Lung (tissue), 12 donors: ENCODE data around the gene PCGF3. TPM values are rescaled to one million over a fixed set of nuclear protein-coding genes. Genes with fewer than 3 reads are reported as not detected.
"Not testable (repeated sequence)": the region's sequence is repeated elsewhere in the genome, so short reads cannot be mapped to it uniquely, and the experiment has no call there.

Source experiments
- ATAC-seq: fragments of 200-7000 bp; cut with Tn5 transposase; one replicate; pipeline ENCODE4 v1.9.1; 2020; ENCODE audit warnings: moderate number of reproducible peaks; ENCODE audit not compliant: insufficient read depth, low FRiP score
- DNase-seq, 3 donors: peaks; one replicate each; pipeline ENCODE4 v3.0.0-alpha.2; 2013 to 2017
- H3K27ac ChIP-seq, 2 donors: one replicate each; pipeline ENCODE4 v1.5.1; 2013; ENCODE audit warnings: mild to moderate bottlenecking in 2 of 2, moderate library complexity in 2 of 2, control low read depth in 1 of 2, inconsistent platforms in 1 of 2, low read depth in 1 of 2, low read length in 1 of 2
- H3K27me3 ChIP-seq, 3 donors: one replicate each; pipeline ENCODE4 v1.5.1; 2013; ENCODE audit warnings: low read length in 2 of 3; ENCODE audit not compliant: control insufficient read depth in 3 of 3, insufficient read depth in 3 of 3
- H3K36me3 ChIP-seq, 4 donors: one replicate each; pipeline ENCODE4 v1.5.1; 2013; ENCODE audit warnings: low read length in 4 of 4, mild to moderate bottlenecking in 1 of 4, moderate library complexity in 1 of 4; ENCODE audit not compliant: control insufficient read depth in 4 of 4, insufficient read depth in 4 of 4
- H3K4me1 ChIP-seq, 5 donors: one replicate each; pipeline ENCODE4 v1.5.1; 2013; ENCODE audit warnings: low read length in 5 of 5, mild to moderate bottlenecking in 2 of 5, moderate library complexity in 1 of 5; ENCODE audit not compliant: control insufficient read depth in 5 of 5, insufficient read depth in 5 of 5
- H3K4me3 ChIP-seq: one replicate; pipeline ENCODE4 v1.5.1; 2013; ENCODE audit warnings: mild to moderate bottlenecking, control low read depth, moderate library complexity
- H3K9ac ChIP-seq, 2 donors: one replicate each; pipeline ENCODE4 v1.5.1; 2013; ENCODE audit warnings: low read length in 2 of 2, control low read depth in 1 of 2; ENCODE audit not compliant: insufficient read depth in 1 of 2
- H3K9me3 ChIP-seq, 4 donors: one replicate each; pipeline ENCODE4 v1.5.1; 2013; ENCODE audit warnings: low read length in 3 of 4, mild to moderate bottlenecking in 1 of 4, moderate library complexity in 1 of 4; ENCODE audit not compliant: control insufficient read depth in 4 of 4, insufficient read depth in 3 of 4
- CTCF ChIP-seq: IDR thresholded peaks from 2 replicates; pipeline ENCODE4 v1.5.1; 2012; ENCODE audit warnings: mild to moderate bottlenecking; ENCODE audit errors: control extremely low read depth, extremely low read depth
- WGBS, 2 donors: extraction: QIAGEN DNeasy Blood & Tissue Kit; methylation state at CpG; one replicate each; pipeline ENCODE4 v1.1.7; 2013; 5-methylcytosine and 5-hydroxymethylcytosine counted together
- polyA plus RNA-seq, 2 donors: library from polyadenylated mRNA; stranded (reverse); fragments of 200-250 nt; gene quantifications; one replicate each; pipeline ENCODE4 v1.2.1, GENCODE V29; 2013
- total RNA-seq, 2 donors: library from RNA; depleted of rRNA in 1 of 2; stranded (reverse); fragments of >200 nt in 1 of 2; gene quantifications; one replicate each; pipeline ENCODE4 v1.2.1, GENCODE V29; 2014 to 2021
- donor health status: control.
- donor health status: control.
- donor health status: Bipolar disorder and iron deficiency.
- donor health status: healthy.
- donor health status: DM: yes; HTN: yes; CAD: no.

The PCGF3 gene
- total and polyA plus RNA-seq, 4 donors, result 29.3 to 66.8 (median 43.3) TPM

- peaks cover 0 to 2% (median 0%) of the 10 kb centered on the region in 4 donors for H3K9me3 ChIP-seq
- H3K27me3 ChIP-seq, result no peaks in the 10 kb centered on the region
- H3K4me3 ChIP-seq, result no peak overlapping the region
- no peak for DNase-seq
- no peak for ATAC-seq
- 71 to 81% methylated on average over 6 of the region's 6 CpGs for WGBS, 2 donors
- H3K4me1 ChIP-seq, result peaks cover 0 to 15% (median 5%) of the 10 kb centered on the region in 5 donors
- H3K36me3 ChIP-seq, result peaks cover 7 to 43% (median 35%) of the 10 kb centered on the region in 4 donors
- no peak for TF ChIP-seq CTCF
- H3K9ac ChIP-seq, result no peak overlapping the region
- H3K27ac ChIP-seq, result no peak overlapping the region
Observed at GRCh38 chr4:771464-771863, 65.8 kb downstream of the PCGF3 start.

- TF ChIP-seq CTCF, result no peak
- 59 to 81% methylated on average over 7 of the region's 7 CpGs for WGBS, 2 donors
- peaks cover 7 to 41% (median 32%) of the 10 kb centered on the region in 4 donors for H3K36me3 ChIP-seq
- DNase-seq, result no peak
- peaks cover 0 to 2% (median 0%) of the 10 kb centered on the region in 4 donors for H3K9me3 ChIP-seq
- H3K9ac ChIP-seq, result no peak overlapping the region
- no peak overlapping the region for H3K27ac ChIP-seq
- H3K27me3 ChIP-seq, result no peaks in the 10 kb centered on the region
- H3K4me1 ChIP-seq, result peaks cover 0 to 17% (median 5%) of the 10 kb centered on the region in 5 donors
- no peak for ATAC-seq
- no peak overlapping the region for H3K4me3 ChIP-seq
Observed at GRCh38 chr4:772118-772517, 66.5 kb downstream of the PCGF3 start.

- Histone ChIP-seq H3K36me3 (peaks cover 7 to 41% (median 33%) of the 10 kb centered on the region in 4 donors), H3K4me1 (peaks cover 0 to 19% (median 5%) of the 10 kb centered on the region in 5 donors), H3K9ac (no peak overlapping the region), H3K9me3 (peaks cover 0 to 2% (median 0%) of the 10 kb centered on the region in 4 donors), H3K27me3 (no peaks in the 10 kb centered on the region), H3K27ac (no peak overlapping the region), H3K4me3 (no peak overlapping the region)
- no peak for TF ChIP-seq CTCF
- no peak for ATAC-seq
- 82 to 92% methylated on average over 8 of the region's 8 CpGs for WGBS, 2 donors
- no peak for DNase-seq
Observed at GRCh38 chr4:772776-773175, 67.1 kb downstream of the PCGF3 start.

- Histone ChIP-seq H3K27ac (no peak overlapping the region), H3K4me3 (no peak overlapping the region), H3K36me3 (peaks cover 7 to 42% (median 31%) of the 10 kb centered on the region in 4 donors), H3K4me1 (peaks cover 0 to 19% (median 5%) of the 10 kb centered on the region in 5 donors), H3K27me3 (no peaks in the 10 kb centered on the region), H3K9ac (no peak overlapping the region), H3K9me3 (peaks cover 0 to 2% (median 0%) of the 10 kb centered on the region in 4 donors)
- no peak for DNase-seq
- TF ChIP-seq CTCF, result no peak
- no peak for ATAC-seq
- WGBS, 2 donors, result 68 to 91% methylated on average over 9 of the region's 9 CpGs
Observed at GRCh38 chr4:773214-773613, 67.6 kb downstream of the PCGF3 start.

GRCh38 chr4:774419-775092 is 68.9 kb downstream of the PCGF3 start:
- H3K27me3 ChIP-seq, H3K27ac ChIP-seq, H3K9me3 ChIP-seq, ATAC-seq, H3K4me3 ChIP-seq, DNase-seq, H3K9ac ChIP-seq: not testable (repeated sequence)
- Histone ChIP-seq H3K36me3 (peaks cover 7 to 43% (median 29%) of the 10 kb centered on the region in 4 donors), H3K4me1 (peaks cover 1 to 20% (median 5%) of the 10 kb centered on the region in 5 donors)
- WGBS, 2 donors, result 94 to 96% methylated on average over 30 of the region's 30 CpGs
